Amniotic epithelial cell (primary cell): ENCODE data around the gene E2F1.

ENCODE experiments used
- DNase-seq: peaks from one replicate; pipeline ENCODE4 v3.0.0-alpha.2; 2010; ENCODE audit warnings: low read depth

Gene E2F1

DNA sequence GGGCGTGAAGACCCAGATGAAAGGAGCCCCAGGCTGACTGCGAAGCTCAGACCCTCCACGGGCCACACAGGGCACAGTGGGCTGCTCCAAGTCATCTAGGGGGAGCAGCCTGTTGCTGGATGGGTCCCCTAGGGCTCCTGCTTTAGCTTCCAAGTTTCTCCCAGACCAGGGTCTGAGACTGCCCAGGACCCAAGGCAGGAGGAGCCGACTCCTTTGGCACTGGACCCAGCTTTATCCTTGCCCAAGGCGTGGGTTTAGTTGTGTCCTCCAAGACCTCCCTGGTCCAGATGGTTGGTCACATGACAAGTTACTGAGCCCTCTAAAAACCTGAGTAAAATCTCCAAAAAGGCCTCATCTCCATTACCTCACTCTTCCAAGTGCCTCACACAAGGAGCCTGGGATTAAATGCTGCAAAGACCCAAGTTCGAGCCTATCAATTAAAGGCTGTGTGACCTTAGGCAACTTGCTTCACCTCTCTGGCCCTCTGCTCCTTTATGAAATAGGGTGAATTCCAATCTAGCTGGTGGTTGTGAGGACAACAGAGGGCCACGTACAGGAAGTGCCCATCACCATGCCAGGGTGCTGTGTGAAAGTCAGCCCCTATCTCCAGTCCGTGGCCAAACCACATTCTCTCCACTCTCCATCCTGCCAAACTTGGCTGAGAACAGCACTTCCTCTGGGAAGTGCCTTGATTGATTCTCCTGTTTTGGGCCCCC lies 14.5 kb downstream of the E2F1 start:
- DNase-seq, result no peak

DNA sequence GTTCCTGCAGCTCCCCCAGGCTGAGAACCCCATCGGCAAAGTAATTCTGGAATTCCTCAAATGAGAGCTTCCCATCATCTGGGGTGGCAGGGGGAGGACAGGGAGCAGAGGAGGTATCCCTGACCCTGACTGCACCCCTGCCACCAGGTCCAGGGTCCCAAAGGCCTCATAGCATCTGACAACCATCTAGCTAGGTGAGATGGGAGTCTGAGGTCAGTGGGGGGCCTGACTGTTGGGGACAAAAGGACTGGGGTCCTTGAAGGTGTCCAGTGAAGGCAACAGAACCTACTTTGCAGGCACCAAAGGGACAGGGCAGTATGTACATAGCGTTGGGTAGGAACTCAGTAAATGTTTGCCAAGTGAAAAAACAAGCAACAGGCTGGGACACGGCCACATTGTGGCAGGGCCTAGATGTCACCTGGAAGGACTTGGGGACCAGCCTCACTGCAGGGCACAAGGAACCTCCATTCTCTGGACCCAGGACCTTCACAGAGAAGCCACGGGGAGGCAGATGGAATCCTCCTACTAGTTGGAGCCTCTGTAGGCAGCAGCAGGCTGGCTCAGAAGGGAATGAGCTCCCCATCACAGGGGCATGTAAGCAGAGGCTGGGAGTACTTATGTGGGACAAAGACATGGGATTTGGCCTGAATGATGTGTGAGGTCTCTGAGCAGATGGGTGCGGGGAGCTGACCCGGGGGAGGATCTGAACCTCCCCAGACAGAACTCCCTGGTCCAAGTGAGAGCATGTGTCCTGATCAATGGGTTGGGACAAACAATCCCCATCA lies 15.3 kb downstream of the E2F1 start:
- DNase-seq, result no peak

GRCh38 chr20:33669873-33670640 lies 16.1 kb downstream of the E2F1 start:
- DNase-seq, result no peak

- DNase-seq, result no peak
These were observed 17.0 kb downstream of the E2F1 start for GRCh38 chr20:33669224-33669623.

- DNase-seq, result no peak
These were observed 17.6 kb downstream of the E2F1 start for GRCh38 chr20:33668466-33669155.

GRCh38 chr20:33667676-33668465 lies 18.3 kb downstream of the E2F1 start:
- peak; percentile 60 for DNase-seq

DNA sequence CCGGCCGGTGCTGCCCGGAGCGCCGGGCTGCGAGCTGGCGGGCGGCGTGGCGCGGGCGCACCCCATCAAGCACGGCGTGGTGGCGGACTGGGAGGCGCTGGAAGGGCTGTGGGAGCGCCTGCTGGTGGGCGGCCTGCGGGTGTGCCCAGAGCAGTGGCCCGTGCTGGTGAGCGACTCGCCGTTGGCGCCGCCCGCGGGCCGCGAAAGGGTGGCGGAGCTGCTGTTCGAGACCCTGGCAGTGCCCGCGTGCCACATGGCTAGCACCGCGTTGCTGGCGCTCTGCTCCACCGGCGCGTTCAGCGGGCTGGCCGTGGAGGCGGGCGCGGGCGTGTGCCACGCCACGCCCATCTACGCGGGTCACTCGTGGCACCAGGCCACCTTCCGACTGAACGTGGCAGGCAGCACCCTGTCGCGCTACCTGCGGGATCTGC lies 18.9 kb downstream of the E2F1 start:
- no peak for DNase-seq

DNA sequence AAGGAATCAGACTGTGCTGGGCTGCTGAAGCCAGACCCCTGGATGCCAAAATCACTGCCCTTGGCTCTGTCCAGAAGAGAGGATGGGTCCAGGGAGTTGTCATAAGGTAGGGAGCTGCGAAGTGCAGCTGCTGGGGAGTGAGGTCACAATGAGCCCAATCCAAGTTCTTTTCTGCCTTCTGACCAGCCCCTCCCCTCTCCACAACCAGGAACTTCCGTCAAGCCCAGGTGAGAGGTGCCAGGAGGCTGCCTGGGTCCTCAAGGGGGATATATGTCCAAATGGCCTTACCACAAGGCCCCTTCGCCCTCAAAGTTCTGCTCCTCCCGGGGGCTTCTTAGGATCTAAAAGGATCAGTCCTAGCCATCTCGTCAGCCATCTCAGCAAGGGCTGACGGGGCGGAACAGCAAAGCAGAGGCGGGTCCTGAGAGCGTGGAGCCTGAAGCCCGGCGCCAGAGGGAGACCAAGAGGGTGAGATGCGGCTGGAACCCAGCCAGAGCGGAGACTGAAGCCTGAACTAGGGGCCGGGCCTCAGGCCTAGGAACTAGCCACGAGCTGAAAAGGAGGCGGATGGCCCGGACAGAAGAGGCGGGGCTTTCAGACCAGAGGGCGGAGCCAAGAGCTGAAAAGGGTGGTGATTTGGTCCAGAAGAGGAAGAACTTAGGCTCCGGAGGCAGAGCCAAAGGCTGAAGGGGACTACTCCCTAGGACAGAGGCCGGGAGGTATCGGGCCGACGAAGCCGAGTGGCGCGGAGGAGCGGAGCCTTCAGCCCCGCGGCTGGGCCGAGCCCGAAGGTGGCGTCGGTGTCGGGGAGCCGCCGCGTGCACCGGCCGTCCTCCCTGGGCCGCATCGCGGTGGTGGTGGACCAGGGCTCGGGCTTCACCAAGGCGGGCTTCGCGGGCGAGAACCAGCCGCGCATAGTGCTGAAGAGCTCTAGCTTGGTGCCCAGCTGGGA lies 19.6 kb downstream of the E2F1 start, which contains the start of gene ACTL10:
TSS of gene ACTL10 (plus strand) at position 651 of the 952 bp plus-strand sequence. CDS start 555 bp downstream, outside the sequence.
- peak; percentile 97 for DNase-seq

DNA sequence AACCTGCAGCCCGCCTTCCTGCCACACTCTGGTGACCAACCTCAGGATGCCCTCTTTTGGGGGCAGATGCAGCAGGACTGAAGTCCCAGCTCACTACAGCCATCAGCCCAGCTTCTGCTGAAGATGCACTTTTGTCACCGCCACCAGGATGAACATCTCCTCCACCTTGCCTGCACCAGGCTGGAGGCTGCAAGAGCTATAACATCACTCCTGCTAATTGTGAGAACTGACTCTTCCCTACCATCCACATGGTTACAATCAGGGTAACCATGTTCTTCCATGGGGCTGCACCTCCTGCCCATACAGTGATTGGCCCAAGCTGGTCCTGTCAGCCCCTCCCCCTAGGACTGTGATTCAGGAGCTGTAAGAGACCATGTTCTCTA lies 21.4 kb downstream of the E2F1 start:
- no peak for DNase-seq

GRCh38 chr20:33664085-33664761 lies 22.0 kb downstream of the E2F1 start:
- DNase-seq, result no peak

- peak; percentile 50 for DNase-seq
These were observed 22.8 kb downstream of the E2F1 start for GRCh38 chr20:33663161-33664084.

DNA sequence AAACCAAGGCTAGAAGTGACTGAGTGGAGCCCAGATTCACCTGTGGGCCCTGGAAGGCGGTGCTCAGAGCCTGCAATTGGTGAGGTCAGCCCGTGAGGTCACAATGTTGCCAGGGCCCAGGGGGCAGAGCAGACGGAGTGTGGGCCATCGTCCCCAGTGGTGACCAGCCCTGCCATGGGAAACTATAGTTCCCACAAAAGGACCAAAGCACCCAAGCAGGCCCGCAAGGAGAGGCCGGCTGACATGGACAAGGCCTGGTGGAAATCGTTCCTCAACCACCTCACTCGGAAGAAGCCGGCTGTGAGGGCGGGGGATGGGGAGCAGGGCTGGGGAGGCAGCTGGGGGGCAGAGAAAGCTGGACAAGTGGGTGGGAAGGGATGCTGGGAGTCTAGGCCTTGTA lies 24.0 kb downstream of the E2F1 start, which contains the start of gene C20orf144:
TSS of gene C20orf144 (plus strand) at position 156 of the 400 bp plus-strand sequence. CDS start at position 175, 19 bp downstream.
- no peak for DNase-seq

DNA sequence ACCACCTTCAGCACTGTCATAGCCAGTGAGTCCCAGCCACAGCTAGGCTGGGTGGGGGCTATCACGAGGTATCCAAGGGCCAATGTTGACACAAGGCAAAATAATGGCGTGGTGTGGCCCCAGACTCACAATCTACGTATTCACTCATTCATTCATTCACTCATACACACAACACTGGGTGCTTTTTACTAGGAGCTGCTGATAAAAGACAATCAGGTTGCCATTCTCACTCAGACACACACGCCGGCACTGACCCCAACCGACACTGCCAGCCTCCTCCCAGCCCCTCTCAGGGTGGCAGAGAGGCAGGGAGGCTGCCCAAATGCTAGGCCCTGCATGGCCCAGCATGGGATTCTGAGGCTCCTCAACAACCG lies 25.5 kb downstream of the E2F1 start:
- DNase-seq, result no peak

DNA sequence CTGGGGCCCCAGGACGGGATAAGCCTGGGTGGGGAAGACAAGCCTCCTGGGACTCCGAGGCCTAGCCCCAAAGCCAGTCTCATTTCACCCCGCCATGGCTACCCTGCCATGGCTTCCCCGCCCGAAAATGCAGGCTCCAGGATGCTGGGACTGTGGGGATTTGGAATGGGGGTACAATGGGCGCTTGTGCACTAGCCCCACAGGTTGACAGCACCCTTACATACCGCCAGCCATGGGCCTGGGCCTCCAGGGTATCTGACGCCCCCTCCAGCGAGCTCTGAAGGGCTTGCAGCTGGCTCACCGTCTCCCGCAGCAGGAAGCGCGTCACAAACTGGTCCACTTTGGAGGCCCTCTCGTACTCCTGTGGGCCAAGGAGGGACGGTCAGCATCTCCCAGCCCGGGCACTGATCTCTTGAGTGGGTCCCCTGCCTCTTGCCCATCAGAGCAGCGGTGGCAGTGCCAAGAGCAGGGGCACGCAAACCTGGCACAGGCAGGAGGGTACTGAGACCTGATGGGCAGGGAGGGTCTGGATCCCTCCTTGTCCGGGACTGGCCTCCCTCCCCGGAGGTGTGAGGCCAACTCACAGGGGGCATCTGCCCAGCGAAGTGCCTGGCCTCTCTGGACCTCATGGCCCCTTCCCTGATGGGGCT lies 26.0 kb downstream of the E2F1 start:
- DNase-seq, result no peak

- DNase-seq, result no peak
These were observed 26.7 kb downstream of the E2F1 start for GRCh38 chr20:33659341-33660034.

DNA sequence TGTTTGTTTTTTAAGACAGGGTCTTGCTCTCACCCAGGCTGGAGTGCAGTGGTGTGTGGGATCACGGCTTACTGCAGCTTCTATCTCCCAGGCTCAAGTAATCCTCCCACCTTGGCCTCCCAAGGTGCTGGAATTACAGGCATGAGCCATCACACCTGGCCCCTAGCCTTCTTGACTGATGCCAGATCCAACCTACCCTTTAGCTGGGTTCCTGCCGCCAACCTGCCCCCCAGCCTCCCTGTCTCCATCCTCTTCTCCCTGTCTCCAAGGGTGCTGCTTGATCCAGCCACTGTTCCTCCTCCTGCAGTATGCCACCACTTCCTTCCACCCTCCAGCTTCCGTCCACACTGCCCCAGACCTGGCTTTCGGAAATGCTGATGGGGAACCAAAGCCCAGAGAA lies 27.3 kb downstream of the E2F1 start:
- no peak for DNase-seq

GRCh38 chr20:33658510-33658909 lies 27.7 kb downstream of the E2F1 start:
- no peak for DNase-seq
